ENCODE data around the gene SPATA32. TPM values are rescaled to one million over a fixed set of nuclear protein-coding genes. Genes with fewer than 3 reads are reported as not detected.

The SPATA32 gene
- total and polyA plus RNA-seq, 9 donors = 0.12 TPM; not detected in 8

DNA sequence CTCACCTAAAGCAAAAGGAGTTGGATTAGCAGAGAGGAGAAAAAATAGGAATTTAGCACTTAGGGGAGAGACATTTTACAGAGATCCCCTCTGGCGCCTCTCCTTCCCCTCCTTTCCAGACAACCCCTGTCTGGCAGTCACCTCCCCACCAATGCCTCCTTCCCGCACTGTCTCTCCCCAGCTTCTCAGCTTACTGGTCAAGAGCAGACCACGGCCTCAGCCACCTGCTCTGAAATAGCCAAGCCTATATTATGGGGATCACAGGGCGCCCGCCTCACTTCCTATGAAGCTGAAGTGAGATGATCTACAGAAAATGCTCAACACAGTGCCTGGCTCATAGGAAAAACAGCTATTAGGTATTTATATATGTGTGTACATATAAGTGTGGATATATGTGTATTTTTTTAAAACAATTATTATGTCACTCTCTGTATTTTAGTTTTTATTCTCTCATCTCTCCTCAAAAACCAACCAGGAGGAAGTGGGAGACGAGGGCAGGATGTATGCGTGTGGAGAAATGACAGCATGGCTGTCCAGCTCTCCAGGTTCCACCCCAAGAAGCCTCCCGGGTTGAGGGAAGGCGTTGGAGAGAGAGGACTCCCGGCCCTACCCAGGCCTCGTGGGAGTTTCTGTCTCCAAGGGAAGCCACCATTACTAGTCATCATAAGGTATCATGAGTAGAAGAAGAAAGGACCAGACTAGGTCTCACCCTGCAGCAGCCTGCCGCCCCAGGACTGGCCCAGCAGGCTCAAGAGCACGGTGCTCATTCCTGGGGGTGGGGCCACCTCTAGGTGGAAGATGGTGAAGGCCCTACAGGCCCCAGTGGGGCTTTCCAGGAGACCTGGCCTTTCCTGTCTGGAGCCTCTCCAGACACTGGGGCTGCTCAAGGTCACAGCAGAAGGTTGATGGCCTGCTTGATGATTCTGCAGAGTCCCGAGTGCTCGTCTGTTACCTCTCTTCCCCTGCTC is 27.7 kb upstream of the SPATA32 start:
- WGBS, 3 donors = 79 to 81% (median 80%) methylated on average over 15 of the region's 15 CpGs
- Histone ChIP-seq H3K27ac (no peak overlapping the region), H3K4me3 (no peak overlapping the region), H3K27me3 (no peaks in the 10 kb centered on the region), H3K4me1 (ENCODE audit: insufficient read depth) (peaks cover 39% of the 10 kb centered on the region), H3K36me3 (no peaks in the 10 kb centered on the region), H3K9me3 (no peaks in the 10 kb centered on the region)
- TF ChIP-seq POLR2A (IDR thresholded peaks at IDR 0.05) = no peak
- TF ChIP-seq, protein P1, sequence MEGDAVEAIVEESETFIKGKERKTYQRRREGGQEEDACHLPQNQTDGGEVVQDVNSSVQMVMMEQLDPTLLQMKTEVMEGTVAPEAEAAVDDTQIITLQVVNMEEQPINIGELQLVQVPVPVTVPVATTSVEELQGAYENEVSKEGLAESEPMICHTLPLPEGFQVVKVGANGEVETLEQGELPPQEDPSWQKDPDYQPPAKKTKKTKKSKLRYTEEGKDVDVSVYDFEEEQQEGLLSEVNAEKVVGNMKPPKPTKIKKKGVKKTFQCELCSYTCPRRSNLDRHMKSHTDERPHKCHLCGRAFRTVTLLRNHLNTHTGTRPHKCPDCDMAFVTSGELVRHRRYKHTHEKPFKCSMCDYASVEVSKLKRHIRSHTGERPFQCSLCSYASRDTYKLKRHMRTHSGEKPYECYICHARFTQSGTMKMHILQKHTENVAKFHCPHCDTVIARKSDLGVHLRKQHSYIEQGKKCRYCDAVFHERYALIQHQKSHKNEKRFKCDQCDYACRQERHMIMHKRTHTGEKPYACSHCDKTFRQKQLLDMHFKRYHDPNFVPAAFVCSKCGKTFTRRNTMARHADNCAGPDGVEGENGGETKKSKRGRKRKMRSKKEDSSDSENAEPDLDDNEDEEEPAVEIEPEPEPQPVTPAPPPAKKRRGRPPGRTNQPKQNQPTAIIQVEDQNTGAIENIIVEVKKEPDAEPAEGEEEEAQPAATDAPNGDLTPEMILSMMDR (IDR thresholded peaks at IDR 0.05) = no peak
- DNase-seq = no peak
- intact Hi-C loops (cut with DNase I) = no loop called here

DNA sequence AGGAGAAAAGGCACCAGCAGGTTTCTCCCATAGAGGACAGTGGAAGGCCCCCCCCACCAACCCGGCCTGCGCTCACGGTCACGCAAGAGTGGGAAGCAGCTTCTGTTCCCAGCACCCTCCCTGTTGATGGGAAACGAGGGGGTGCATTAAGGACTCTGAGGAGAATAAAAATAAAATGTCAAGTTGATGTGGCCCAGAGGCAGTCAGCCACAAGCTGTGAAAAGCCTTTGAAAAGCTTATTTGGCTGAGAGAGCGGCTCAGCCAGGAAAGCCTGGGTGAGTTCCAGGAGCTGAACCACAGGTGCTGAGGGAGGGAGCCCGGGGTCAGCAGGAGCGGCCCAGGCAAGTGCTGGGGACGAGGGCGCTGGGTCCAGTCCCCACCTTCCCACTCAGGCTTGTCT is 26.9 kb upstream of the SPATA32 start:
- Histone ChIP-seq H3K36me3 (no peaks in the 10 kb centered on the region), H3K9me3 (no peaks in the 10 kb centered on the region), H3K27ac (no peak overlapping the region), H3K4me1 (ENCODE audit: insufficient read depth) (peaks cover 32% of the 10 kb centered on the region), H3K27me3 (no peaks in the 10 kb centered on the region), H3K4me3 (no peak overlapping the region)
- WGBS, 3 donors = 67 to 76% (median 73%) methylated on average over 10 of the region's 10 CpGs
- TF ChIP-seq, protein P1 (IDR thresholded peaks at IDR 0.05) = no peak
- TF ChIP-seq POLR2A (IDR thresholded peaks at IDR 0.05) = no peak
- no peak for TF ChIP-seq EP300 (IDR thresholded peaks at IDR 0.05)
- intact Hi-C loops (cut with DNase I) = no loop called here
- DNase-seq = no peak

DNA sequence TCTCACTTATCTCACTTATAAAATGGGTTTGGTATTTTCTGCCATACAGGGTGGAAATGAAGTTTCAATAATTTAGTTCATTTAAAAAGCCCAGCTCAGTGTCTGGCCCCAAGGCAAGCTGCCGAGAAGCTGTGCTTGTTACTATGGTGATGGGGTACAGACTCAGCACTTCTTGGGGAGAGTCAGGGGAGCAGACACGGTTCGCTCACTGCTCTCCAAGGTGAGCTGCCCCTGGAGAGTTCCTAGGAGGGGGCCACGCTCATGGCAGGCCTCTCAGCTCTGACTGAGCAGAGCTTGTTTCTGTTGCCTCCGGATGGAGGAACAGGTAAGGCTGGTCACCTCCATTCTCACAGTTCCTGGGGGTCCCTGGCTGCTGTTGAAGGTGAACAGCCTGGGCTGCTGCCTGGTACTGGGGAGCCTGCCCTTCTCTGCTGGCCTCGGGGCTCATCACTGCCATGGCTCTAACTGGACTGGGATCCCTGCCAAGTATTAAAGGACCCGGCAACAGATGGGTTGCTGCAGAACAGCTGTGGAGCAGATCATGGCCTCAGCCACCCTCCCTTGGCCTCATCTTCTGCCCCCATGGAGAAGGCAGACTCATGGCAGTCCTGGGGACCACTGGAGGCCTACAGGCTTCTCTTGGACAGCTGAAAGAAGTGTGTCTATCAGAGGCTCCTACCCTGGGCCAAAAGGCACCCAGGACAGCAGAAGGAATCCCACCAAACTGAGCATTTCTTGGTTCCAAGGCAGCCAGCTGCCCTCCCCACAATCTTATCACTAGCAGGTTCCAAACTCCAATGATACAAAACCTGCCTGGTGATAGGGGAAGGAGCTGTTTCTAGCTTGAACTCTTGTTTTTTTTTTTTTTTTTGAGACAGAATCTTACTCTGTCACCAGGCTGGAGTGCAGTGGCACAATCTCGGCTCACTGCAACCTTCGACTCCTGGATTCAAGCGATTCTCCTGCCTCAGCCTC is 25.9 kb upstream of the SPATA32 start:
- Histone ChIP-seq H3K27me3 (no peaks in the 10 kb centered on the region), H3K27ac (no peak overlapping the region), H3K9me3 (no peaks in the 10 kb centered on the region), H3K36me3 (no peaks in the 10 kb centered on the region), H3K4me3 (no peak overlapping the region), H3K4me1 (ENCODE audit: insufficient read depth) (peaks cover 28% of the 10 kb centered on the region)
- WGBS, 3 donors = 72 to 74% (median 72%) methylated on average over 10 of the region's 10 CpGs
- intact Hi-C loops (cut with DNase I) = no loop called here
- TF ChIP-seq POLR2A (IDR thresholded peaks at IDR 0.05) (no peak), EP300 (IDR thresholded peaks at IDR 0.05) (no peak)
- TF ChIP-seq, protein P1 (IDR thresholded peaks at IDR 0.05) = no peak
- DNase-seq = no peak

DNA sequence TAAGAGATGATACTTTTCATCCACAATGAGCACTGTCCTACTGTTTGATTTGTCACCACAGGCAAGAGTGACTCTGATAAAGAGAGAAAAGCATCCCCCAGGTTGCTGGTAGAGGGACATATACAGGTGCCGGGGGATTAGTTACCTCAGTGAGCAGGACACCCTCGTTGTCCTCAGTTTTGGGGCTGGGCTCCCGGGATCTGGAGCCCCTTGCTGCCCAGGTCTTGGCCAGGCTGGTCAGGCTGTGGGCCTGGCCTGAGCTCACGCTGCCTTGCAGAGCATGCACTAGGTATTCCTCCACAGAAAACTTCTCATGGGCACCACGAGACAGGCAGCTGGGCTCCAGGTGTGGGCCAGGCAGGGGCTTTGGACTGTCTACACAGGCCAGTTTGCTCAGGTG is 24.4 kb upstream of the SPATA32 start:
- Histone ChIP-seq H3K4me1 (ENCODE audit: insufficient read depth) (peaks cover 16% of the 10 kb centered on the region), H3K4me3 (no peak overlapping the region), H3K36me3 (no peaks in the 10 kb centered on the region), H3K27ac (no peak overlapping the region), H3K9me3 (no peaks in the 10 kb centered on the region), H3K27me3 (no peaks in the 10 kb centered on the region)
- TF ChIP-seq EP300 (IDR thresholded peaks at IDR 0.05) (no peak), POLR2A (IDR thresholded peaks at IDR 0.05) (no peak)
- TF ChIP-seq, protein P1 (IDR thresholded peaks at IDR 0.05) = no peak
- intact Hi-C loops (cut with DNase I) = no loop called here
- DNase-seq = no peak
- 91 to 96% (median 93%) methylated on average over 5 of the region's 5 CpGs for WGBS, 3 donors

Measured in ovary (tissue), 9 donors.